ENCODE data around the gene LZTS2.

- TF ChIP-seq POLR2AphosphoS5 (IDR thresholded peaks at IDR 0.05; ENCODE audit: borderline replicate concordance, low read depth, low read length) = no peak
- no peak for TF ChIP-seq EZH2 (IDR thresholded peaks at IDR 0.05)
These were observed 18.3 kb upstream of the LZTS2 start for GRCh38 chr10:100981178-100981772.
